H9 (cell line): ENCODE results near the gene MTHFD1L. TPM values are rescaled to one million over a fixed set of nuclear protein-coding genes. Genes with fewer than 3 reads are reported as not detected.

ENCODE experiments used
- DNase-seq: peaks from one replicate; pipeline ENCODE4 v3.0.0-alpha.2; 2017
- H2AFZ ChIP-seq: one replicate; pipeline ENCODE4 v1.6.1; 2013; ENCODE audit warnings: mild to moderate bottlenecking, low read length, control low read depth, moderate library complexity
- H2AK5ac ChIP-seq: 2 replicates; pipeline ENCODE4 v1.6.1; 2013; ENCODE audit warnings: low read length, control low read depth, mixed read lengths; ENCODE audit not compliant: insufficient read length
- H2BK120ac ChIP-seq: one replicate; pipeline ENCODE4 v1.6.1; 2013; ENCODE audit warnings: low read depth, mild to moderate bottlenecking, low read length, control low read depth, inconsistent platforms; ENCODE audit not compliant: poor library complexity, severe bottlenecking
- H2BK12ac ChIP-seq: 2 replicates; pipeline ENCODE4 v1.6.1; 2013; ENCODE audit warnings: low read length, control low read depth, mixed read lengths, low read depth; ENCODE audit not compliant: insufficient read length
- H2BK15ac ChIP-seq: 2 replicates; pipeline ENCODE4 v1.6.1; 2013; ENCODE audit warnings: low read depth, low read length, control low read depth
- H2BK20ac ChIP-seq: one replicate; pipeline ENCODE4 v1.6.1; 2013; ENCODE audit warnings: low read depth, mild to moderate bottlenecking, low read length, control low read depth, inconsistent platforms; ENCODE audit not compliant: poor library complexity, severe bottlenecking
- H2BK5ac ChIP-seq: 2 replicates; pipeline ENCODE4 v1.6.1; 2013; ENCODE audit warnings: low read length, control low read depth, mixed read lengths; ENCODE audit not compliant: insufficient read length
- H3K14ac ChIP-seq: 2 replicates; pipeline ENCODE4 v1.6.1; 2013; ENCODE audit warnings: low read length, control low read depth; ENCODE audit not compliant: insufficient read depth
- H3K18ac ChIP-seq: 2 replicates; pipeline ENCODE4 v1.6.1; 2013; ENCODE audit warnings: low read depth, mild to moderate bottlenecking, mixed read lengths, low read length, control low read depth; ENCODE audit not compliant: insufficient read length
- H3K23ac ChIP-seq: 2 replicates; pipeline ENCODE4 v1.6.1; 2013; ENCODE audit warnings: low read length, control low read depth, mixed read lengths, low read depth; ENCODE audit not compliant: insufficient read length
- H3K23me2 ChIP-seq: 2 replicates; pipeline ENCODE4 v1.6.1; 2013; ENCODE audit warnings: low read depth, mild to moderate bottlenecking, mixed read lengths, low read length, control low read depth; ENCODE audit not compliant: insufficient read length, poor library complexity, severe bottlenecking
- H3K27ac ChIP-seq: 2 replicates; pipeline ENCODE4 v1.5.1; 2013; ENCODE audit warnings: low read length, control low read depth, mixed read lengths, low read depth; ENCODE audit not compliant: insufficient read length
- H3K27me3 ChIP-seq: 2 replicates; pipeline ENCODE4 v1.6.1; 2013; ENCODE audit warnings: low read length, control low read depth, inconsistent platforms; ENCODE audit not compliant: insufficient read depth
- H3K4ac ChIP-seq: 2 replicates; pipeline ENCODE4 v1.6.1; 2013; ENCODE audit warnings: low read depth, mild to moderate bottlenecking, control low read depth, inconsistent platforms, low read length, moderate library complexity
- H3K4me1 ChIP-seq: 2 replicates; pipeline ENCODE4 v1.6.1; 2013; ENCODE audit warnings: low read length, control low read depth, inconsistent platforms; ENCODE audit not compliant: insufficient read depth
- H3K4me2 ChIP-seq: 2 replicates; pipeline ENCODE4 v1.6.1; 2013; ENCODE audit warnings: low read length, control low read depth, mixed read lengths; ENCODE audit not compliant: insufficient read length, insufficient read depth
- H3K56ac ChIP-seq: 2 replicates; pipeline ENCODE4 v1.6.1; 2013; ENCODE audit warnings: low read depth, mild to moderate bottlenecking, mixed read lengths, low read length, control low read depth; ENCODE audit not compliant: insufficient read length
- H3K79me1 ChIP-seq: 2 replicates; pipeline ENCODE4 v1.6.1; 2013; ENCODE audit warnings: low read depth, mild to moderate bottlenecking, moderate library complexity, low read length, control low read depth, inconsistent platforms; ENCODE audit not compliant: insufficient read depth, poor library complexity, severe bottlenecking
- H3K79me2 ChIP-seq: 2 replicates; pipeline ENCODE4 v1.6.1; 2013; ENCODE audit warnings: low read length, control low read depth, inconsistent platforms; ENCODE audit not compliant: insufficient read depth
- H3K9ac ChIP-seq: 2 replicates; pipeline ENCODE4 v1.6.1; 2013; ENCODE audit warnings: low read length, control low read depth, mixed read lengths; ENCODE audit not compliant: insufficient read length; ENCODE audit errors: extremely low read depth
- H3K9me3 ChIP-seq: one replicate; pipeline ENCODE4 v1.6.1; 2013; ENCODE audit warnings: low read depth, low read length, inconsistent platforms; ENCODE audit not compliant: control insufficient read depth
- H3T11ph ChIP-seq: one replicate; pipeline ENCODE4 v1.6.1; 2013; ENCODE audit warnings: mild to moderate bottlenecking, low read length, control low read depth, inconsistent platforms
- H4K20me1 ChIP-seq: one replicate; pipeline ENCODE4 v1.6.1; 2013; ENCODE audit not compliant: control insufficient read depth, insufficient read length, insufficient read depth
- H4K5ac ChIP-seq: 2 replicates; pipeline ENCODE4 v1.6.1; 2013; ENCODE audit warnings: low read depth, mild to moderate bottlenecking, mixed read lengths, low read length, control low read depth; ENCODE audit not compliant: insufficient read length
- H4K8ac ChIP-seq: replicated peaks from 2 replicates; pipeline ENCODE4 v1.6.1; 2013; ENCODE audit warnings: low read length, control low read depth, mixed read lengths, low read depth; ENCODE audit not compliant: insufficient read length
- H4K91ac ChIP-seq: 2 replicates; pipeline ENCODE4 v1.6.1; 2013; ENCODE audit warnings: low read depth, mild to moderate bottlenecking, moderate library complexity, mixed read lengths, low read length, control low read depth; ENCODE audit not compliant: insufficient read length
- H3K27ac Mint-ChIP-seq, 3 experiments: 2 replicates in 2 of 3; 3 replicates in 1 of 3; pipeline ENCODE4 v1.8.0; 2020 to 2021; ENCODE audit warnings: mixed read lengths in 3 of 3, mild to moderate bottlenecking in 1 of 3, moderate library complexity in 1 of 3
- H3K27me3 Mint-ChIP-seq: 2 replicates; pipeline ENCODE4 v1.8.0; 2021; ENCODE audit warnings: low read depth, mild to moderate bottlenecking, moderate library complexity, mixed read lengths
- H3K36me3 Mint-ChIP-seq, 3 experiments: 2 replicates in 2 of 3; 3 replicates in 1 of 3; pipeline ENCODE4 v1.8.0; 2020 to 2021; ENCODE audit warnings: low read depth in 3 of 3, mixed read lengths in 3 of 3; ENCODE audit not compliant: insufficient read depth in 1 of 3
- H3K4me1 Mint-ChIP-seq, 2 experiments: 2 replicates each; pipeline ENCODE4 v1.8.0; 2020; ENCODE audit warnings: mixed read lengths in 2 of 2
- H3K4me3 Mint-ChIP-seq, 2 experiments: 2 replicates in 1 of 2; 3 replicates in 1 of 2; pipeline ENCODE4 v1.8.0; 2020 to 2021; ENCODE audit warnings: mild to moderate bottlenecking in 2 of 2, mixed read lengths in 2 of 2, moderate library complexity in 1 of 2
- H3K9me3 Mint-ChIP-seq, 2 experiments: 2 replicates in 1 of 2; 3 replicates in 1 of 2; pipeline ENCODE4 v1.8.0; 2020; ENCODE audit warnings: mild to moderate bottlenecking in 2 of 2, mixed read lengths in 2 of 2, moderate library complexity in 1 of 2
- CTCF ChIP-seq: fragments of 200-600 bp; sonication (generic); conservative IDR thresholded peaks from 3 replicates; pipeline ENCODE4 v1.8.0; 2021; ENCODE audit warnings: antibody characterized with exemption, mild to moderate bottlenecking
- WGBS: extraction: QIAGEN DNeasy Blood & Tissue Kit; methylation state at CpG from one replicate; pipeline ENCODE4 v1.1.7; 2013; ENCODE audit warnings: missing lambda C conversion rate, low lambda C conversion rate, mixed read lengths; ENCODE audit not compliant: insufficient read length; ENCODE audit errors: extremely low coverage; 5-methylcytosine and 5-hydroxymethylcytosine counted together
- total RNA-seq: library from RNA; stranded (reverse); gene quantifications from 2 replicates; pipeline ENCODE4 v1.2.1, GENCODE V29; 2021

The MTHFD1L gene
- total RNA-seq, 1 experiment from 2014 or later = 90.2 TPM

- Histone ChIP-seq H2BK5ac (no peak overlapping the region), H2BK120ac (no peak overlapping the region), H4K5ac (no peak overlapping the region), H4K91ac (no peak overlapping the region), H3K56ac (no peak overlapping the region), H3K23ac (no peak overlapping the region), H3K79me1 (no peaks in the 10 kb centered on the region), H3K27me3 (no peaks in the 10 kb centered on the region), H2AFZ (no peak overlapping the region), H4K20me1 (no peaks in the 10 kb centered on the region), H2BK12ac (no peak overlapping the region), H4K8ac (no peak overlapping the region), H3T11ph (no peak overlapping the region), H3K79me2 (no peaks in the 10 kb centered on the region), H3K23me2 (no peaks in the 10 kb centered on the region), H3K9ac (no peak overlapping the region), H3K4me1 (no peaks in the 10 kb centered on the region), H2AK5ac (no peak overlapping the region), H3K18ac (no peak overlapping the region), H3K9me3 (no peaks in the 10 kb centered on the region), H3K4me2 (no peak overlapping the region), H3K27ac (no peak overlapping the region), H2BK15ac (no peak overlapping the region), H3K4ac (no peak overlapping the region), H2BK20ac (no peak overlapping the region), H3K14ac (no peak overlapping the region)
- WGBS = no CpG with 5 or more reads among the region's 3 CpGs
- H3K4me3 Mint-ChIP-seq = no peak overlapping the region
- no peaks in the 10 kb centered on the region for H3K9me3 Mint-ChIP-seq
- no peak overlapping the region for H3K27ac Mint-ChIP-seq
- DNase-seq = no peak
- H3K36me3 Mint-ChIP-seq = peaks cover 3 to 59% (median 34%) of the 10 kb centered on the region in 3 experiments; a peak in 5 of 7 replicates
- no peaks in the 10 kb centered on the region for H3K4me1 Mint-ChIP-seq
- H3K27me3 Mint-ChIP-seq = no peaks in the 10 kb centered on the region
- no peak for TF ChIP-seq CTCF
Measured at GRCh38 chr6:150932996-150933395, 67.5 kb downstream of the MTHFD1L start.
